Fibroblast of villous mesenchyme (primary cell): ENCODE measurements around the gene DNM2. TPM values are rescaled to one million over a fixed set of nuclear protein-coding genes. Genes with fewer than 3 reads are reported as not detected.
A peak's percentile ranks its signal among the peaks of the same experiment; 100 is the strongest.

ENCODE experiments used
- DNase-seq: peaks from one replicate; pipeline ENCODE4 v3.0.0-alpha.2; 2010; ENCODE audit warnings: low read depth
- H3K4me3 ChIP-seq: 2 replicates; pipeline ENCODE4 v1.5.1; 2011; ENCODE audit warnings: low read depth, mild to moderate bottlenecking, low read length
- total RNA-seq: library from RNA; depleted of rRNA; stranded (reverse); fragments of >200 nt; gene quantifications from 2 replicates; pipeline ENCODE4 v1.2.3, GENCODE V29; 2012
- TF ChIP-seq, protein P1 (sequence below): IDR thresholded peaks from 2 replicates; pipeline ENCODE4 v1.5.1; 2012; ENCODE audit warnings: low read depth, mild to moderate bottlenecking, low read length; ENCODE audit not compliant: insufficient read depth

DNM2 gene
- total RNA-seq, 1 donor, result 101 TPM

DNA sequence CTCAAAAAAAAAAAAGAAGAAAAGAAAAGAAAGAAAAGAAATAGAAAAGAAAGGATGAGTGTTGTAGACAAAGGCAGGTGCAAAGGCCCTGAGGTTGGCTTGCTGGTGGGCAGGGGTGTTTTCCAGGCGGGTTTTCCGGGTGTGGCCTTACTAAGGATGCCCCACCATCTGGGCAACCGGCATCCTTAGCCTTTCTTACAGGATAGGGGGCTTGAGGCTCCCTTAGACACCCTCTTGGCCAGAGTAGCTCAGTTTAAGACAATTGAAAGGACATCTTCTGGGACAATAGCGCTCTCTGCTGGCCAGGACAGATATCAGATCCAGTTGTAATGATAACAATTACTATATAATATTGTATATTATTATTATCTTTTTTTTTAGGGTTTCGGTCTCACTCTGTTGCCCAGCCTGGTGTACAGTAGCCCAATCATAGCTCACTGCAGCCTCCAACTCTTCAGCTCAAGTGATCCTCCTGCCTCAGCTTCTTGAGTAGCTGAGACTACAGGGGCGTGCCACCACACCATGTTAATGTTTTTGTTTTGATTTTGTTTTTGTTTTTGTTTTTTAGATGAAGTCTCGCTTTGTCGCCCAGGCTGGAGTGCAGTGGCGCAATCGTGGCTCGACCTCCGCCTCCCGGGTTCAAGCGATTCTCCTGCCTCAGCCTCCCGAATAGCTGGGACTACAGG is 18.1 kb upstream of the DNM2 start:
- no peak overlapping the region for H3K4me3 ChIP-seq
- TF ChIP-seq, protein P1, sequence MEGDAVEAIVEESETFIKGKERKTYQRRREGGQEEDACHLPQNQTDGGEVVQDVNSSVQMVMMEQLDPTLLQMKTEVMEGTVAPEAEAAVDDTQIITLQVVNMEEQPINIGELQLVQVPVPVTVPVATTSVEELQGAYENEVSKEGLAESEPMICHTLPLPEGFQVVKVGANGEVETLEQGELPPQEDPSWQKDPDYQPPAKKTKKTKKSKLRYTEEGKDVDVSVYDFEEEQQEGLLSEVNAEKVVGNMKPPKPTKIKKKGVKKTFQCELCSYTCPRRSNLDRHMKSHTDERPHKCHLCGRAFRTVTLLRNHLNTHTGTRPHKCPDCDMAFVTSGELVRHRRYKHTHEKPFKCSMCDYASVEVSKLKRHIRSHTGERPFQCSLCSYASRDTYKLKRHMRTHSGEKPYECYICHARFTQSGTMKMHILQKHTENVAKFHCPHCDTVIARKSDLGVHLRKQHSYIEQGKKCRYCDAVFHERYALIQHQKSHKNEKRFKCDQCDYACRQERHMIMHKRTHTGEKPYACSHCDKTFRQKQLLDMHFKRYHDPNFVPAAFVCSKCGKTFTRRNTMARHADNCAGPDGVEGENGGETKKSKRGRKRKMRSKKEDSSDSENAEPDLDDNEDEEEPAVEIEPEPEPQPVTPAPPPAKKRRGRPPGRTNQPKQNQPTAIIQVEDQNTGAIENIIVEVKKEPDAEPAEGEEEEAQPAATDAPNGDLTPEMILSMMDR, result peak; percentile 68
- DNase-seq, result peak; percentile 68

DNA sequence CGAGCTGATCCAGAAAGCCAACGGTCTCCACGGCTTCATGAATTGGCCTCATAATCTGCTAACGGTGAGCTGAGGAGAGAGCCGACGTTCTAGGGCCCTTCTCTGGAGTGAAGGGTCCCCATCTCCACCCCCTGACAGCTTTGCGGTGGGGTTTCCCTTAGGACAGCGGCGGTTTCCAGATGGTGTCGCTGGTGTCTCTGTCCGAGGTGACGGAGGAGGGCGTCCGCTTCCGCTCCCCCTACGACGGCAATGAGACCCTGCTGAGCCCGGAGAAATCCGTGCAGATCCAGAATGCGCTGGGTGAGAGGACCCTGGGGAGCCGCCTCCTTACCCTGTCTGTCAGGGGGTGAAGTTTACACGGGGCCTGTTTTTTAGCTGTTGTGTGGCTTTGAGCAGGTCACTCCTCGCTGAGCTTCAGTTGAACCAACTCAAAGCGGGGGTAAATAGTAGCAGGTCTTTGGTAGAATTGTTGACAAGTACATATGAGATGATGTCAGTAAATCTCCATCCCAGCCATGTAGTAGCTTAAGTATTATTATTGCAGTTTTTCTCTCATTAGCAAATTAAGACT is 15.8 kb upstream of the DNM2 start:
- TF ChIP-seq, protein P1, result no peak
- DNase-seq, result no peak
- peak overlapping the region; percentile 83 for H3K4me3 ChIP-seq

DNA sequence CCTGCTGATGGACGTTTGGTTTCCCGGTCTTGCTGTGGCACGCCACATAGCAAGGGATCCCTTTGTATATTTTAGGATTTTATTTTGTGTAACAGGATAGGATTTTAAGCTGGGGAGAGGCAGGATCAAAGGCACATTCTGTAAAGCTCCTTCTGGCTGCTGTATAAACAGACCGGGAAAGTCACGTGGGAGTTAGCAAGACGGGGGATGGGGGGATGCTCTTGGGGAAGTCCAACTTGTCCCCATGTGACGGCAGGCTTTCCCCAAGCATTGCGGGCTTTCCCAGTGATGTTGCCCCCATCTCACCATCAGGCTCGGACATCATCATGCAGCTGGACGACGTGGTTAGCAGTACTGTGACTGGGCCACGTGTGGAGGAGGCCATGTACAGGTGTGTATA is 10.9 kb upstream of the DNM2 start:
- peak; percentile 70 for DNase-seq
- TF ChIP-seq, protein P1, result no peak
- no peak overlapping the region for H3K4me3 ChIP-seq

DNA sequence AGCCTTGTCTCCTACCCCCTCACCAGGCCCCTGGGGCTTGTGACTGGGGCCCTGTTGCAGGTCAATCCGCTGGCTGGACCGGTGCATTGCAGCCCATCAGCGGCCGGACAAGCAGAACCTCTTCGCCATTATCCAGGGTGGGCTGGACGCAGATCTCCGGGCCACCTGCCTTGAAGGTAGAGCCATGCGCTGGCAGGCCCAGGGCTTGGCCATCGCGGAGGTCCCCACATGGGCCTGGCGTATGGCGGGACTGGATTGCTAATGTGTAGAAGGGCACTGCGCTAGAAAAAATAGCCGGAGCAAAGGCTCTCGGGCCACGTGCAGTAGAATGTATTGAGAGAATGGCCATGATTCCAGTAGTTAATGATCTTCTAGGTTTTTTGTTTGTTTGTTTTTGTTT is 10.4 kb upstream of the DNM2 start:
- TF ChIP-seq, protein P1, result no peak
- no peak for DNase-seq
- H3K4me3 ChIP-seq, result no peak overlapping the region

DNA sequence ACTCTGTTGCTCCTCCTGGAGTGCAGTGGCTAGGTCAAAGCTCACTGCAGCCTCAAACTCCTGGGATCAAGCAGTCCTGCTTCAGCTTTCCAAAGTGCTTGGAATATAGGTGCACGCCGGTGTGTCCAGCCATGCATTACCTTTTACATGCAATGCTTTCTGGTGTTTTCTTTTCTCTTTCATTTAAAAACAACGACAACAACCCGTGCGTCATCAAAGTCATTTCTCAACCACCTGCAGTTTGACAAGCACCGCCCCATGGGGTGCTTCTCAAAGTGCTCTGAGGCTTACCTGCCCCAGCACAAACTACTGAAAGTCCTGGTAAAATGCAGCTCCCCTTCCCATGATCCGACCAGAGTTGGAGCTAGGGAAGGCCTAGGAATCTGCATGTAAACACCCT is 9.6 kb upstream of the DNM2 start:
- no peak overlapping the region for H3K4me3 ChIP-seq
- no peak for DNase-seq
- TF ChIP-seq, protein P1, result no peak

DNA sequence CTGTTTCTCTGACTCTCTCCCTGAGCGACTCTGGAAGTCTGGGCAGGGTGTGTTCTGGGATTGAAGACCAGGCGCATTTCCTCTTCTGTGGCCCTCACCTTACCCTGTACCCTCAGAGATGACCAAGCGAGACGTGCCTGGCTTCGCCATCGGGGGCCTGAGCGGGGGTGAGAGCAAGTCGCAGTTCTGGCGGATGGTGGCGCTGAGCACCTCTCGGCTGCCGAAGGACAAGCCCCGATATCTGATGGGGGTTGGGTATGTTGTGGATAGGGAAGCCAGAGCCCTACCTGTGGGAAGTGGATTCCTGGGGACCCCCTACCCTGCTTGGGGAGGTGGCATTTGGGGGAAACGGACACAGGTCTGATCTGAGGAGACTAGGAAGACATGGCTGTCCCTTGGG is 5.8 kb upstream of the DNM2 start:
- no peak for DNase-seq

More for the DNA sequence above, 5.8 kb upstream of the DNM2 start:
- H3K4me3 ChIP-seq, result no peak overlapping the region
- TF ChIP-seq, protein P1, result no peak
